Endothelial cell of umbilical vein (primary cell): ENCODE measurements around the gene IGSF9. TPM values are rescaled to one million over a fixed set of nuclear protein-coding genes. Genes with fewer than 3 reads are reported as not detected.

ENCODE experiments used
- BruUV-seq: library from RNA; stranded (reverse); fragments of 400-500 nt; replicated peaks from 2 replicates; lab custom pipeline; 2021; lab: Mats Ljungman, UMichigan
- CTCF ChIA-PET: fragments of 300-600, 350-600 bp; sonication (Branson Sonifier 250); formaldehyde crosslinking; loops from one replicate; lab custom pipeline; 2021; ENCODE audit warnings: antibody characterized with exemption, inconsistent platforms; lab: Charles Lee
- POLR2A ChIA-PET: fragments of 300-600, 350-600 bp; sonication (Branson Sonifier 250); formaldehyde crosslinking; loops from one replicate; lab custom pipeline; 2021; ENCODE audit warnings: antibody characterized with exemption, inconsistent platforms; lab: Charles Lee
- DNase-seq: peaks from one replicate; pipeline ENCODE4 v3.0.0-alpha.2; 2011; ENCODE audit warnings: low read depth, low spot score
- FAIRE-seq: peaks from 2 replicates; lab custom pipeline; 2011; peaks lifted over from hg19 to GRCh38; lab: Jason Lieb, UNC
- H2AFZ ChIP-seq: 2 replicates; pipeline ENCODE4 v1.6.0; 2012; ENCODE audit warnings: low read depth, low read length, control low read depth, inconsistent platforms
- H3K27ac ChIP-seq: 2 replicates; pipeline ENCODE4 v1.5.1; 2011; ENCODE audit warnings: low read depth, mild to moderate bottlenecking, control low read depth, low read length, moderate library complexity; ENCODE audit not compliant: insufficient read depth
- H3K27me3 ChIP-seq, 2 experiments: 2 replicates each; pipeline versions ENCODE4 v1.6.0 to v1.6.1; 2011; ENCODE audit warnings: low read length in 2 of 2, mixed read lengths in 1 of 2; ENCODE audit not compliant: control insufficient read depth in 2 of 2, insufficient read depth in 2 of 2
- H3K36me3 ChIP-seq, 2 experiments: 2 replicates in 1 of 2; 3 replicates in 1 of 2; pipeline ENCODE4 v1.5.1; 2011; ENCODE audit warnings: low read length in 2 of 2, mild to moderate bottlenecking in 1 of 2, moderate library complexity in 1 of 2; ENCODE audit not compliant: control insufficient read depth in 2 of 2, insufficient read depth in 2 of 2; ENCODE audit errors: extremely low read depth in 1 of 2
- H3K4me1 ChIP-seq: 3 replicates; pipeline ENCODE4 v1.5.1; 2011; ENCODE audit warnings: mild to moderate bottlenecking, low read length; ENCODE audit not compliant: control insufficient read depth, insufficient read depth; ENCODE audit errors: extremely low read depth
- H3K4me2 ChIP-seq: 2 replicates; pipeline ENCODE4 v1.6.1; 2011; ENCODE audit warnings: low read length, control low read depth, mixed read lengths; ENCODE audit not compliant: insufficient read depth
- H3K4me3 ChIP-seq, 3 experiments: fragments of 200-600 bp in 1 of 3; sonication (generic), shearing (Covaris generic) in 1 of 3; replicated peaks in 1 of 3; 2 replicates each; pipeline ENCODE4 v1.5.1; 2011 to 2016; ENCODE audit warnings: control low read depth in 3 of 3, low read length in 3 of 3, mild to moderate bottlenecking in 2 of 3, inconsistent platforms in 1 of 3, low read depth in 1 of 3, moderate library complexity in 1 of 3; ENCODE audit not compliant: insufficient read depth in 1 of 3
- H3K79me2 ChIP-seq: 2 replicates; pipeline ENCODE4 v1.6.0; 2012; ENCODE audit warnings: low read length, inconsistent platforms; ENCODE audit not compliant: control insufficient read depth, insufficient read depth
- H3K9ac ChIP-seq: replicated peaks from 2 replicates; pipeline ENCODE3; 2011; ENCODE audit warnings: low read length, control low read depth; ENCODE audit not compliant: insufficient read depth; ENCODE audit errors: extremely low read depth
- H3K9me1 ChIP-seq: replicated peaks from 3 replicates; pipeline ENCODE4 v1.6.0; 2011; ENCODE audit warnings: mild to moderate bottlenecking, low read length; ENCODE audit not compliant: control insufficient read depth, insufficient read depth; ENCODE audit errors: extremely low read depth
- H3K9me3 ChIP-seq: replicated peaks from 2 replicates; pipeline ENCODE4 v1.5.1; 2012; ENCODE audit warnings: low read length, inconsistent platforms; ENCODE audit not compliant: control insufficient read depth, insufficient read depth
- H4K20me1 ChIP-seq: replicated peaks from 2 replicates; pipeline ENCODE3; 2011; ENCODE audit warnings: mild to moderate bottlenecking, low read length; ENCODE audit not compliant: control insufficient read depth, insufficient read depth; ENCODE audit errors: extremely low read depth
- EZH2 ChIP-seq: IDR thresholded peaks from 2 replicates; pipeline ENCODE4 v1.6.1; 2012; ENCODE audit warnings: borderline replicate concordance, low read depth, mild to moderate bottlenecking, moderate library complexity, low read length, inconsistent platforms; ENCODE audit not compliant: severe bottlenecking
- FOS ChIP-seq: IDR thresholded peaks from 2 replicates; pipeline ENCODE4 v1.6.1; 2011; ENCODE audit warnings: mild to moderate bottlenecking, low read length, moderate library complexity, borderline replicate concordance; ENCODE audit not compliant: insufficient read depth
- GATA2 ChIP-seq: IDR thresholded peaks from 2 replicates; pipeline ENCODE4 v1.7.0; 2011; ENCODE audit warnings: low read depth, mild to moderate bottlenecking, moderate library complexity, mixed read lengths, low read length; ENCODE audit not compliant: insufficient read length, insufficient read depth
- JUN ChIP-seq: IDR thresholded peaks from 2 replicates; pipeline ENCODE4 v1.6.1; 2011; ENCODE audit warnings: borderline replicate concordance, low read depth; ENCODE audit not compliant: insufficient read length, insufficient read depth
- MYC ChIP-seq: IDR thresholded peaks from one replicate; pipeline ENCODE4 v1.6.1; 2011; ENCODE audit warnings: mild to moderate bottlenecking, low read depth, low read length
- POLR2A ChIP-seq: IDR thresholded peaks from 2 replicates; pipeline ENCODE4 v1.6.1; 2012; ENCODE audit warnings: low read depth, mild to moderate bottlenecking, control low read depth, low read length
- POLR2AphosphoS5 ChIP-seq: IDR thresholded peaks from 2 replicates; pipeline ENCODE4 v1.6.1; 2012; ENCODE audit warnings: low read depth, mild to moderate bottlenecking, control low read depth, low read length, moderate library complexity; ENCODE audit not compliant: insufficient read depth
- dilution Hi-C: fragments of 300-500 bp; cut with MboI; formaldehyde crosslinking; loops from one replicate; pipeline ENCODE4 v1.15.0; 2019; ENCODE audit warnings: low sequenced_read_pairs; ENCODE audit not compliant: extremely low pct_ligation_motif_present
- intact Hi-C: fragments of 100-400 bp; cut with micrococcal nuclease; formaldehyde crosslinking; loops from one replicate; pipeline ENCODE4 v1.10.0; 2022
- polyA plus RNA-seq, 4 experiments: library from polyadenylated mRNA; depleted of rRNA in 3 of 4; stranded (reverse) in 3 of 4; unstranded in 1 of 4; fragments of >200 nt; gene quantifications; 2 replicates each; pipeline versions ENCODE4 v1.2.1 to v1.2.3, GENCODE V29; 2011 to 2012; ENCODE audit warnings: missing spikeins in 1 of 4
- total RNA-seq: library from RNA; stranded (reverse); gene quantifications from 2 replicates; pipeline ENCODE4 v1.2.3, GENCODE V29; 2021
- TF ChIP-seq, protein P1 (sequence below), 2 donors: IDR thresholded peaks; 1 replicate in 1 of 2; 2 replicates in 1 of 2; pipeline ENCODE4 v1.5.1; 2011; ENCODE audit warnings: low read length in 2 of 2, mild to moderate bottlenecking in 2 of 2, moderate library complexity in 2 of 2, control low read depth in 1 of 2, inconsistent platforms in 1 of 2, low read depth in 1 of 2; ENCODE audit not compliant: insufficient read depth in 1 of 2; ENCODE audit errors: extremely low read depth in 1 of 2
- TF ChIP-seq, protein P2 (sequence below): IDR thresholded peaks from 2 replicates; pipeline ENCODE4 v1.6.1; 2011; ENCODE audit not compliant: insufficient read depth, insufficient read length

Gene IGSF9
- total and polyA plus RNA-seq, 2 donors (not counting 3 experiments of a cell fraction or from before 2014, with no cell fraction given), result 0.15 TPM

GRCh38 chr1:159943908-159944622, 1.3 kb downstream of the IGSF9 start:
- ChIA-PET CTCF (interaction anchor here (0.9 to 13.3 kb wide), 3 partner anchors 51 to 145 kb away, joined by 3 to 169 read pairs (median 4); no protein-coding TSS in a partner anchor), POLR2A (no interaction called here)
- H3K9ac ChIP-seq, result no peak overlapping the region

More at GRCh38 chr1:159943908-159944622, 1.3 kb downstream of the IGSF9 start:
- no peak for DNase-seq
- Histone ChIP-seq H2AFZ (no peak overlapping the region), H3K4me1 (peaks cover 5% of the 10 kb centered on the region), H4K20me1 (no peaks in the 10 kb centered on the region), H3K36me3 (no peaks in the 10 kb centered on the region), H3K27me3 (peaks cover 21 to 34% of the 10 kb centered on the region in 2 experiments), H3K9me3 (no peaks in the 10 kb centered on the region), H3K9me1 (no peaks in the 10 kb centered on the region), H3K4me2 (no peak overlapping the region), H3K27ac (no peak overlapping the region), H3K4me3 (no peak overlapping the region), H3K79me2 (no peaks in the 10 kb centered on the region)
- FAIRE-seq, result no peak
- TF ChIP-seq EZH2, result no peak
- no peak for TF ChIP-seq GATA2
- TF ChIP-seq, protein P1, sequence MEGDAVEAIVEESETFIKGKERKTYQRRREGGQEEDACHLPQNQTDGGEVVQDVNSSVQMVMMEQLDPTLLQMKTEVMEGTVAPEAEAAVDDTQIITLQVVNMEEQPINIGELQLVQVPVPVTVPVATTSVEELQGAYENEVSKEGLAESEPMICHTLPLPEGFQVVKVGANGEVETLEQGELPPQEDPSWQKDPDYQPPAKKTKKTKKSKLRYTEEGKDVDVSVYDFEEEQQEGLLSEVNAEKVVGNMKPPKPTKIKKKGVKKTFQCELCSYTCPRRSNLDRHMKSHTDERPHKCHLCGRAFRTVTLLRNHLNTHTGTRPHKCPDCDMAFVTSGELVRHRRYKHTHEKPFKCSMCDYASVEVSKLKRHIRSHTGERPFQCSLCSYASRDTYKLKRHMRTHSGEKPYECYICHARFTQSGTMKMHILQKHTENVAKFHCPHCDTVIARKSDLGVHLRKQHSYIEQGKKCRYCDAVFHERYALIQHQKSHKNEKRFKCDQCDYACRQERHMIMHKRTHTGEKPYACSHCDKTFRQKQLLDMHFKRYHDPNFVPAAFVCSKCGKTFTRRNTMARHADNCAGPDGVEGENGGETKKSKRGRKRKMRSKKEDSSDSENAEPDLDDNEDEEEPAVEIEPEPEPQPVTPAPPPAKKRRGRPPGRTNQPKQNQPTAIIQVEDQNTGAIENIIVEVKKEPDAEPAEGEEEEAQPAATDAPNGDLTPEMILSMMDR (IDR thresholded peaks at IDR 0.05; ENCODE audit: extremely low read depth in 1 of 2, insufficient read depth in 1 of 2, low read depth in 1 of 2, low read length in 2 of 2), result no peak
- no peak for TF ChIP-seq POLR2AphosphoS5
- no peak for TF ChIP-seq MYC
- TF ChIP-seq, protein P2, sequence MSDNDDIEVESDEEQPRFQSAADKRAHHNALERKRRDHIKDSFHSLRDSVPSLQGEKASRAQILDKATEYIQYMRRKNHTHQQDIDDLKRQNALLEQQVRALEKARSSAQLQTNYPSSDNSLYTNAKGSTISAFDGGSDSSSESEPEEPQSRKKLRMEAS, result no peak
- TF ChIP-seq JUN, result no peak
- TF ChIP-seq POLR2A, result no peak
- TF ChIP-seq FOS, result no peak
- intact Hi-C loops (loop anchor here (2.0 kb wide), 1 partner anchor 63 kb away; no protein-coding TSS in a partner anchor), dilution Hi-C loops (no loop called here)
- no TSS peak for BruUV-seq
